OCI-LY7 (cell line): ENCODE measurements around the gene RNF152.

ENCODE experiments used
- CTCF ChIP-seq: fragments of 200-600 bp; sonication (generic); conservative IDR thresholded peaks from 2 replicates; pipeline ENCODE4 v1.5.1; 2014; ENCODE audit warnings: mild to moderate bottlenecking, antibody characterized with exemption, low read length, moderate library complexity, mixed read lengths
- EZH2phosphoT487 ChIP-seq: fragments of 200-600 bp; sonication (generic); IDR thresholded peaks from 2 replicates; pipeline ENCODE4 v1.6.1; 2018; ENCODE audit warnings: low read depth, borderline replicate concordance, mild to moderate bottlenecking, mixed run types, antibody characterized with exemption, low read length, moderate library complexity, mixed read lengths

- TF ChIP-seq CTCF (no peak), EZH2phosphoT487 (no peak)
These were observed 5.0 kb downstream of the RNF152 start for GRCh38 chr18:61887838-61888237.
